ENCODE measurements around the gene ZWILCH. TPM values are rescaled to one million over a fixed set of nuclear protein-coding genes. Genes with fewer than 3 reads are reported as not detected.

The ZWILCH gene
- total and polyA plus RNA-seq, 9 donors, result 3.5 to 9.6 (median 6.2) TPM

GRCh38 chr15:66542896-66543295 lies 37.8 kb downstream of the ZWILCH start:
- H3K36me3 ChIP-seq, result no peaks in the 10 kb centered on the region
- no peaks in the 10 kb centered on the region for H3K4me1 ChIP-seq (ENCODE audit: insufficient read depth)
- TF ChIP-seq EP300 (IDR thresholded peaks at IDR 0.05) (no peak), CTCF (IDR thresholded peaks at IDR 0.05) (no peak), POLR2A (IDR thresholded peaks at IDR 0.05) (no peak)
- H3K27ac ChIP-seq, result no peak overlapping the region
- 96 to 99% (median 97%) methylated on average over 4 of the region's 4 CpGs for WGBS, 3 donors
- intact Hi-C loops (cut with DNase I), result no loop called here
- H3K4me3 ChIP-seq, result no peak overlapping the region
- no peaks in the 10 kb centered on the region for H3K9me3 ChIP-seq
- DNase-seq, result no peak
- H3K27me3 ChIP-seq, result no peaks in the 10 kb centered on the region

- intact Hi-C loops (cut with DNase I), result no loop called here
These were observed 40.1 kb downstream of the ZWILCH start for GRCh38 chr15:66545255-66545654.

GRCh38 chr15:66555685-66556084 lies 50.6 kb downstream of the ZWILCH start:
- intact Hi-C loops (cut with DNase I), result no loop called here
- Histone ChIP-seq H3K27ac (no peak overlapping the region), H3K9me3 (no peaks in the 10 kb centered on the region), H3K4me1 (ENCODE audit: insufficient read depth) (no peaks in the 10 kb centered on the region), H3K4me3 (no peak overlapping the region), H3K27me3 (no peaks in the 10 kb centered on the region), H3K36me3 (no peaks in the 10 kb centered on the region)
- no peak for DNase-seq
- TF ChIP-seq CTCF (IDR thresholded peaks at IDR 0.05) (no peak), POLR2A (IDR thresholded peaks at IDR 0.05) (no peak), EP300 (IDR thresholded peaks at IDR 0.05) (no peak)

More at GRCh38 chr15:66545255-66545654, 40.1 kb downstream of the ZWILCH start:
- DNase-seq, result no peak
- H3K9me3 ChIP-seq, result no peaks in the 10 kb centered on the region
- WGBS, 3 donors, result 95 to 100% (median 97%) methylated on average over 1 of the region's 1 CpG
- TF ChIP-seq CTCF (IDR thresholded peaks at IDR 0.05), result no peak
- TF ChIP-seq EP300 (IDR thresholded peaks at IDR 0.05), result no peak
- no peak for TF ChIP-seq POLR2A (IDR thresholded peaks at IDR 0.05)
- no peaks in the 10 kb centered on the region for H3K4me1 ChIP-seq (ENCODE audit: insufficient read depth)
- H3K36me3 ChIP-seq, result no peaks in the 10 kb centered on the region
- H3K27ac ChIP-seq, result no peak overlapping the region
- H3K27me3 ChIP-seq, result no peaks in the 10 kb centered on the region
- no peak overlapping the region for H3K4me3 ChIP-seq

GRCh38 chr15:66558271-66558670 lies 53.1 kb downstream of the ZWILCH start:
- H3K9me3 ChIP-seq, result no peaks in the 10 kb centered on the region
- no peak for DNase-seq
- H3K4me1 ChIP-seq (ENCODE audit: insufficient read depth), result no peaks in the 10 kb centered on the region
- no peaks in the 10 kb centered on the region for H3K27me3 ChIP-seq
- intact Hi-C loops (cut with DNase I), result no loop called here
- WGBS, 3 donors, result 91 to 98% (median 95%) methylated on average over 6 of the region's 6 CpGs
- TF ChIP-seq EP300 (IDR thresholded peaks at IDR 0.05), result no peak
- TF ChIP-seq CTCF (IDR thresholded peaks at IDR 0.05), result no peak
- TF ChIP-seq POLR2A (IDR thresholded peaks at IDR 0.05), result no peak
- H3K27ac ChIP-seq, result no peak overlapping the region
- H3K4me3 ChIP-seq, result no peak overlapping the region
- H3K36me3 ChIP-seq, result no peaks in the 10 kb centered on the region

Measured in ovary (tissue), 9 donors.